Measurements from ENCODE around the gene COL18A1. TPM values are rescaled to one million over a fixed set of nuclear protein-coding genes. Genes with fewer than 3 reads are reported as not detected.

Gene COL18A1
- total RNA-seq, 1 donor from 2014 or later, result 52.6 TPM

DNA sequence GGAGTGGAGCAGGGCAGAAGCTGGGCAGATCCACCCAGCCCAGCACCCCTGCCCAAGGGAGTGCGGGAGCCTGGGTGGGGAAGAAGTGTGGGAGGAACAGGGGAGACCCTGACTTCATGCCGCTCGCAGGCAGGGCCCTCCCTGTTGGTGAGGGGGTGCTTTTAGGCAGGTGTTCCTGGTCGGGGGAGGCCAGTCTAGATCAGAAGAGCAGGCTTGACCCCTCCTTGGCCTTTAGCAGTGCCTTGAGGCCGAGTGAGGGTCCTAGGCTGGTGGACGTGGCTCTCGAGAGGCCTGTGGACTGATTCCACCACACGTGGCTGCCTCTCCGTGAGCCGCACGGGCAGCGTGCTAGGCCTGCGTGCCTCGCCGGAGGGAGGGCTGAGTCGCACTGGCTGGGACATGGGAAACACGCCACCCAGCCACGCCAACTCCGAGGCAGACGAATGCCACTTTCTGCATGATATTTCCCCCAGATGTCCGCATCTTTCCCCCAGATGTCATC lies 19.4 kb upstream of the COL18A1 start:
- Mint-ChIP-seq H3K36me3 (no peaks in the 10 kb centered on the region), H3K27ac (no peak overlapping the region), H3K4me1 (peaks cover 16% of the 10 kb centered on the region), H3K4me3 (no peak overlapping the region), H3K27me3 (ENCODE audit: insufficient read depth, low read depth) (peaks cover 8% of the 10 kb centered on the region), H3K9me3 (peaks cover 2% of the 10 kb centered on the region)
- Histone ChIP-seq H4K20me1 (ENCODE audit: low read depth) (no peaks in the 10 kb centered on the region), H3K4me1 (peaks cover 7% of the 10 kb centered on the region), H3K27me3 (no peaks in the 10 kb centered on the region), H3K27ac (no peak overlapping the region), H3K36me3 (no peaks in the 10 kb centered on the region), H3K9ac (no peak overlapping the region), H3K4me2 (no peak overlapping the region), H3F3A (ENCODE audit: low read depth) (peaks cover 7% of the 10 kb centered on the region), H3K9me3 (ENCODE audit: low read depth) (no peaks in the 10 kb centered on the region), H3K79me2 (ENCODE audit: low read depth) (no peaks in the 10 kb centered on the region), H3K4me3 (no peak overlapping the region), H2AFZ (replicated peaks) (no peak overlapping the region)
- DNase-seq (ENCODE audit: low spot score), result no peak
- TF ChIP-seq EZH2phosphoT487 (IDR thresholded peaks at IDR 0.05) (no peak), EZH2 (IDR thresholded peaks at IDR 0.05) (no peak)
- TF ChIP-seq, protein P1, sequence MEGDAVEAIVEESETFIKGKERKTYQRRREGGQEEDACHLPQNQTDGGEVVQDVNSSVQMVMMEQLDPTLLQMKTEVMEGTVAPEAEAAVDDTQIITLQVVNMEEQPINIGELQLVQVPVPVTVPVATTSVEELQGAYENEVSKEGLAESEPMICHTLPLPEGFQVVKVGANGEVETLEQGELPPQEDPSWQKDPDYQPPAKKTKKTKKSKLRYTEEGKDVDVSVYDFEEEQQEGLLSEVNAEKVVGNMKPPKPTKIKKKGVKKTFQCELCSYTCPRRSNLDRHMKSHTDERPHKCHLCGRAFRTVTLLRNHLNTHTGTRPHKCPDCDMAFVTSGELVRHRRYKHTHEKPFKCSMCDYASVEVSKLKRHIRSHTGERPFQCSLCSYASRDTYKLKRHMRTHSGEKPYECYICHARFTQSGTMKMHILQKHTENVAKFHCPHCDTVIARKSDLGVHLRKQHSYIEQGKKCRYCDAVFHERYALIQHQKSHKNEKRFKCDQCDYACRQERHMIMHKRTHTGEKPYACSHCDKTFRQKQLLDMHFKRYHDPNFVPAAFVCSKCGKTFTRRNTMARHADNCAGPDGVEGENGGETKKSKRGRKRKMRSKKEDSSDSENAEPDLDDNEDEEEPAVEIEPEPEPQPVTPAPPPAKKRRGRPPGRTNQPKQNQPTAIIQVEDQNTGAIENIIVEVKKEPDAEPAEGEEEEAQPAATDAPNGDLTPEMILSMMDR (IDR thresholded peaks at IDR 0.05), result no peak

GRCh38 chr21:45386336-45386727 lies 18.6 kb upstream of the COL18A1 start:
- Mint-ChIP-seq H3K27me3 (ENCODE audit: insufficient read depth, low read depth) (peaks cover 3% of the 10 kb centered on the region), H3K27ac (no peak overlapping the region), H3K9me3 (no peaks in the 10 kb centered on the region), H3K36me3 (no peaks in the 10 kb centered on the region), H3K4me1 (peaks cover 13% of the 10 kb centered on the region), H3K4me3 (no peak overlapping the region)
- H3K27me3 ChIP-seq, result no peaks in the 10 kb centered on the region
- DNase-seq (ENCODE audit: low spot score), result no peak
- no peaks in the 10 kb centered on the region for H3K36me3 ChIP-seq
- TF ChIP-seq, protein P1 (IDR thresholded peaks at IDR 0.05), result no peak
- TF ChIP-seq EZH2 (IDR thresholded peaks at IDR 0.05) (no peak), EZH2phosphoT487 (IDR thresholded peaks at IDR 0.05) (no peak)
- H3K27ac ChIP-seq, result no peak overlapping the region
- H3K4me1 ChIP-seq, result peaks cover 7% of the 10 kb centered on the region
- H3K9me3 ChIP-seq (ENCODE audit: low read depth), result no peaks in the 10 kb centered on the region
- H4K20me1 ChIP-seq (ENCODE audit: low read depth), result no peaks in the 10 kb centered on the region
- no peak overlapping the region for H3K9ac ChIP-seq
- no peaks in the 10 kb centered on the region for H3K79me2 ChIP-seq (ENCODE audit: low read depth)
- H3K4me2 ChIP-seq, result no peak overlapping the region
- H3F3A ChIP-seq (ENCODE audit: low read depth), result peaks cover 7% of the 10 kb centered on the region
- H3K4me3 ChIP-seq, result no peak overlapping the region
- H2AFZ ChIP-seq (replicated peaks), result no peak overlapping the region

GRCh38 chr21:45386728-45387371 lies 18.1 kb upstream of the COL18A1 start:
- H3K4me1 Mint-ChIP-seq, result peaks cover 13% of the 10 kb centered on the region
- DNase-seq (ENCODE audit: low spot score), result no peak
- Histone ChIP-seq H3K4me2 (no peak overlapping the region), H2AFZ (replicated peaks) (no peak overlapping the region), H4K20me1 (ENCODE audit: low read depth) (no peaks in the 10 kb centered on the region), H3K36me3 (no peaks in the 10 kb centered on the region), H3K4me1 (peaks cover 7% of the 10 kb centered on the region), H3K4me3 (no peak overlapping the region), H3K9ac (no peak overlapping the region), H3K27ac (no peak overlapping the region), H3K9me3 (ENCODE audit: low read depth) (no peaks in the 10 kb centered on the region), H3K27me3 (no peaks in the 10 kb centered on the region), H3F3A (ENCODE audit: low read depth) (peaks cover 7% of the 10 kb centered on the region), H3K79me2 (ENCODE audit: low read depth) (no peaks in the 10 kb centered on the region)
- H3K27me3 Mint-ChIP-seq (ENCODE audit: insufficient read depth, low read depth), result peaks cover 3% of the 10 kb centered on the region
- peak overlapping the region; percentile 93 for H3K27ac Mint-ChIP-seq
- H3K9me3 Mint-ChIP-seq, result no peaks in the 10 kb centered on the region
- H3K4me3 Mint-ChIP-seq, result no peak overlapping the region
- no peaks in the 10 kb centered on the region for H3K36me3 Mint-ChIP-seq
- TF ChIP-seq, protein P1 (IDR thresholded peaks at IDR 0.05), result no peak
